ENCODE data around the gene F12.
A peak's percentile ranks its signal among the peaks of the same experiment; 100 is the strongest.

The F12 gene

DNA sequence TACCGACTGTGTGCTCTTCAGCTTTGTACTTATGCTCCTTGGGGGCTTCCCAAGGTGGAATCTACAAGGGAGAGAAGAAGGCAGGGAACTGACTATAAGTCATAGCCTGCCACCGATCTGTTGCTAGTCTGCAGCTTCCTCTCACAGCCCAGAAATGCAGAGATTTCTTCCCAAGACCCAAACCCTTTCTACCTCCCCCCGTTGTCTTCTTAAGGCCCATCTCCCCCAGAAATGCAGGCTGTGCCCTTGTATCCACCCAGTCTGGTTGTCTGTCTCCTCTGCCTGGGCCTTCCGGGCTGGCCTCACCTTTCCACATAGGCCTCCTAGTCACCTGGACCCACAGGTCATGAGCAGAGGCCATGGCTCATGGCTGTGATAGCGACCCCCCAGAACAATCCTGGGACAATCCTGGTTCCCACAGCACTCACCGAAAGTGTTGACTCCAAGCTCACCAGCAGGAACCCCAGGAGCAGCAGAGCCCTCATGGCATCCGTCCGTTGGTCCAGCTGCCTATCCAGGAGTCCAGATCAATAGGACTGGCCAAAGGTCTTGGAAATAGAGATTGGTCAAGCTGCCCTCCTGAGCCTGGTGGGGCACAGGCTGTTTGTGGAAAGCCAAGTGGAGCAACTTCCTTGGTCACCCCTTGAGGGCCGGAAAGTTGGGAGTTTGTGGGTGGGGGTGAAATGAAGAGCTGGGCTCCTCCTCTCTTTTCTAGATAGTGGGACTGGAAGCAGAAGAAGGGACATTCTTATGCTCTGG, at the start of gene F12:
Gene F12, minus strand, starts transcription at position 522 of the 759 bp plus-strand sequence. Its CDS starts 37 bp downstream, at position 485.
- FAIRE-seq = no peak

GRCh38 chr5:177458912-177459350, 49.6 kb upstream of the F12 start:
- FAIRE-seq = no peak

DNA sequence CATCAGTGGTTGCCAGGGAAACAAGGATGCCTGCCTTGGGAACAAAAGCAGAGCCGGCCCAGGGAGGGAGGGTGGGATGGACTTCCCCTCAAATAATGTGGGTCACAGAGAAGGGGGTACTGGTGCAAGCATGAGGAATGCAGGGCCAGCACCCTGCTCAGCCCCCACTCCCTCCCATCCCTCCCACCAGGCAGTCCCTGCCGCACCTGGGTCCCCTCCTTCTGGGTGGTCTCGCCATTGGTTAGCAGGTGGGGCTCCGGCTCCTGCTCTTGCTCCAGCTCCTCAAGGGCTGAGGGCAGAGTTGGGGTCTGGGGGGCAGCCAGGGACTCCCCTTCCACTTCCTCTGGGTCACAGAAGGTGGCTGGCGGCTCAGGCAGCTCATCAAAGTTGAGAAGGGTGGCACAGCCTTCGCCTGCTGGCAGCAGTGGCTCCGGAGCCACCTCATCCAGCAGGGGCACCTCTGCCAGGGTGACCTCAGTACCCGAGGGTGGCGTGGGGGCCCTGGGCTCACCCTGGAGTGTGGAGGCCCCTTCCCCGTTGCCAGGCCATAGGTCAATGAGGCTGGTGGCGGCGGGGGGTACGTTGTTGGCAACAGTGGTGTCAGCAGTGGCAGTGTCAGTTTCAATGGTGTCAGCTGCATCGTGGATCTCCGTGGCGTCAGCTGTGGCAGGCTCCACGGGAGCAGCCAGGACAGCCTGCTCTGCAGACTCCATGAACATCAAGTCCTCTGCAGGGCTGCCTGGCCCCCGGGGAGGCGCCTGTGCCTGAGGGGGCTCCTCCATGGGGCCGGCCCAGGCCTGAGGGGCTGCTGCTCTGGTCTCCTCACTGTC, 48.7 kb upstream of the F12 start:
- no peak for FAIRE-seq

- peak; percentile 96 for FAIRE-seq
Observed at GRCh38 chr5:177456976-177457851, 47.9 kb upstream of the F12 start.

GRCh38 chr5:177456591-177456964, 47.2 kb upstream of the F12 start:
- no peak for FAIRE-seq

- no peak for FAIRE-seq
Observed at GRCh38 chr5:177455661-177456590, 46.6 kb upstream of the F12 start.

- FAIRE-seq = no peak
Observed at GRCh38 chr5:177455036-177455660, 45.8 kb upstream of the F12 start.

GRCh38 chr5:177454397-177455035, 45.2 kb upstream of the F12 start:
- no peak for FAIRE-seq

DNA sequence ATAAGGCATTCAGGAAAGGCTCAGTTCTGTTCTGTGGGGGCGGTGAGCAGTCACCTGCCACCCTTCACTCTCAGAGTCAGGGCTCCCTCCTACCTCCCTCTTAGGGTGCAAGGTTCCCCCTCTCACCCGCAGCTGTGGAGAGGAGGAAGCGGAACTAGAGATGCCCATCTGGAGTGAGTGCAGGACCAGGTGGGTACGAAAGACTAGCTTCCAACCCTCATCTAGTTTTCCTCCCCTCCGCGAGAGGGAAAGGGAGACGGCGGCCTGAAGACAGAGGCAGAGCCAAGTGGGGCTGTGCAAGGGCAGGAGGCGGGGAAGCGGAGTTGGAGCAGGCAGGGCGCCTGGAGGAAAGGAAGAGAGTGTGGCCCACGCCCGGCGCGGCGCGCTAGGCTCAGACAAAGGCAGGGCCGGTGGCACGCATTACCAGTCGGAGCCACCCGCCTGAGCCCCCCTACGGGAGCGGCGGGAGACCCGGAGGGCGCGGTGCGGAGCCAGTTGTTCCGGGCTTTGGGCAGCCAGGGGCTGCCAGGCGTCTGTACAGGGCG, 44.6 kb upstream of the F12 start:
- no peak for FAIRE-seq

DNA sequence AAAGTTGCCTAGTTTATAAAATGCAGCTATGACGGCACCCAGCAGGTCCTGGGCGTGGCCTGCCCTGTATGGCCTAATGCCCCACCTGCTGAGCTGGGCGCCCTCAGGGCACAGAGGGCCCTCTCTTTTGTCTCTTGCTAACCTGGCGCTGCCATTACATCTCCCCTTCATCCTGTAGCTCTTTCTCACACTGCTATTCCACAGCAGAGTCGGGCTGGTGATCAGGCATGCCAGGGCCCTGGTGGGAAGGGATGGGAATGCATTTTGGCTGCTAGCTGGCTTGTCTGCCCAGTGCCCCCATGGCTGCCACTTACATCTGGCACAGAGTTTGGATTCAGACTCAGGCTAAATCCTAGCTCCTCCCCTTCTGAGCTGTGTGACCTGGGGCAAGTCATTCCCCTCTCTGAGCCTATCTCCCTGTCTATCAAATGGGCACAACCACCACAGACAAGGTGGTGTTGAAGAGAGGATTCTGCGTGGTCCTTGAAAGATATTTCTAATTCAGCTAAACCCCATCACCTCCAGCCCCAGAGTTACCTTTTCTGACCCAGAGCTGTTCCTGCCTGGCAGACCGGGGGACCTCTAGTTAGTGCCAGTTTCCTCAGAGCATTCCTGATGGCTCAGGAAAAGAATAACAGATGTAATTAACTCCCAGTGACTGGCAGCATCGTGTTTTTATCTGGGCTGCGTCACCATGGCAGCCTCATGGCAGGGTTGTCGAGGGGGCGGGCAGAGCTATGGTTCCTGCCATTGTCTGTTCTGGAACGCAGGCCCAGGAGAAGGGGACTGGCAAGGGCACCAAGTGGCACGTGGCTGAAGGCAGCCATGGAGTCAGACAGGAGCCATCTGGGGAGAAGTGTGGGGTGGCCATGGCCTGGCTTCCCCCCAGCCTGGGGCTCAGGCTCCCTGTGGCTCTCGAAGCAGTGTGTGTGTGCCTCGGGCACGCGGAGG, 43.6 kb upstream of the F12 start:
- FAIRE-seq = no peak

GRCh38 chr5:177450667-177451424, 41.5 kb upstream of the F12 start:
- FAIRE-seq = no peak

DNA sequence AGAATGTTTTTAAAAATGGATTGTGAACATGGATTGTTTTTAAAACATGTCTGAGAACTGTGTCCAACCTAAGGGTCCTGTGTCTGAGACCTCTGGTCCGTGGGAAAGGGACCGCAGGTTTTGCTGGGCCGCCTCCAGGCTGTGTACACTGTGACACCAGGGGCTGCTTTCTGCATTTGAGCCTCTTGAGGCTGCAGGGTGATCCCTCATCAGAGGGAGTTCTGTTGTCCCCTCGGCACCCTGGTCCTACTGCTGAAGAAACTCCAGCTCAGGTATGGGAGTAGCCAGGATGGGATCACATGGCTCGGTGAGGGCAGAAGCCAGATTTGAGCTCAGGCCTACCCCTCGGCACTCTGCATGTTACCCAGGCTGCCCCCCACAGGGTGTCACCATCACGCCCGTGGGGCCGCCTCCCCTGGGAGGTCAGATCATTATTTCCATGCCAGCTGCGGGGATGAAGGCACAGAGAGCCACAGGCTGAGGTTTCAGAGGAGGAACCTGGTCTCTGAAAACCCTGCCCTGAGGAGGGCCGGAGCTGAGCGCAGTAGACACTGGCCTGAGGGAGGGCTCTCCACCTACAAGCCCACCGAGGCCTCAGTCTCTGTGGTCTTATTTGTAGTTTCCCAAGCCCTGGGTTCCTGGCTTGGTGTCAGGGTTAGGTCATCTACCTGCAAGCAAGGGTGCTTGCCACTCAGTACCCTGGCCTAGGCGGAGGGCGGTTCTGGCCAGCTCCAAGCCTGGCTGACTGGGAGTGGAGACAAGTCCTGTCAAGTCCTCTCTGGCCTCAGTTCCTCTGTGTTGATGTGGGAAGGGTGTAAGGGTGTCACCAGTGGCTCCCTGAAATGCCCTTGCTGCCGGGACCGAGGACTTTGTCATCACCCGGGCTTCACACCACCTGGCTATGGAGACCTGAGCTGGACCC, 40.0 kb upstream of the F12 start:
- no peak for FAIRE-seq

DNA sequence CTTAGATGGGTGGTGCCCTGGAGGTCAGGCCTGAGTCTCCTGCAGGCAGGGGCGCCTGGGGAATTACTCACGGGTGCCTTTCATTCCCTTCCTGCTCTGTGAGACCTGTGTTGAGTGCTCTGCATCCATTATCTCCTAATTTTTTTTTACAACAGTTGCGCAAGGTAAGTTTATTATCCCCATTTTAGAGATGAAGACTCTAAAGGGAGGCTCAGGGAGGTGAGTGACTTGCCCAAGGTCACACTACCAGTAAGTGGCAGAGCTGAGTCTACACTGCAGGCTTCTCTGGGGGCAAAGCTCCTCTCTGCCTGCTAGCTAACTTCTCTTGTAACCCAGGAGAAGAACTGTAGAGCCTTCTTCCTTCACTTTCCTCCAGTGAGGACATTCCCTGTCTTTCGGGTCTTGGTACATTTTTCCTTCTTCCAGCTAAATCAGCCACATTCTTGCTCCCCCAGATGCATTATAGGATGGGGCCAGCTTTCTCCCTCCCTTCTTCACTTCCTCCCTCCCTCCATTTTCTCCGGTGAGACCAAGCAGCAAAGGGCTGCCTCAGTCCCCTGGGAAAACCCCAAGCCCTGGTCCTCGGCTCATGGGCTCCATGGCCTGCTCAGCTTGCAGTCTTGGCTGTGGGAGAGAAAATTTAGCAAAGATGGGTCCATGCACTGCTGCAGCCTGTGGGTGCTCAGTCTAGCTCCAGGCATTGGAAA, 39.0 kb upstream of the F12 start:
- FAIRE-seq = no peak

DNA sequence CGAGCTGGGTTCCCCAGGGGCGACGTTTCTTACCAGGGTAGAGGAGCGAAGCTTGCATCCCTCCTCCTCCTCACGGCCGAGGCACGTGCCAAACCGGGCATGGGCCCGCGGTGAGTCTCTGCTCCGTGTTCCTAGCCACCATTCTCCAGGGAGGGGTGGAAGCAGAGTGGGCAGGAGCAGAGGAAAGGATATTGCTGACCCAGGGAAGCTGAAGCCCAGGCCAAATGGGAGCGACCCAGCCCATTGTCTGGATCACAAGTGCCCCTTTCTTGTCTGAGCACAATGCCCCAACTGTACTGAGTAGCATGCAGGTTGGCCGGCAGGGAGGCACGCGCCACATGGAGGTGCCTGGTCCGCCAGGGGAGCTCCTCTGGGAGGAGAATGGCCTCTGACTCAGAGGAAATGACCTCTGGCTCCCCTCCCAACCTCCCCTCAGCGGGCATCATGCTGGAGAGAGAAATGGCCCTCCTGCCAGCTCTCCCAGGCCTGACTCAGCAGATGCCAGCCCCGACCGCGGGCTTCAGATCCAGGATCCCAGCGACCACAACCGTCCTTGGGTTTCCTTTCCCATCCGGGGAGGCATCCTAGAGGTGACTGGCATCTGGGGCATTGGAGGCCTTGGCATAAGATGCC, 38.4 kb upstream of the F12 start:
- peak; percentile 39 for FAIRE-seq

DNA sequence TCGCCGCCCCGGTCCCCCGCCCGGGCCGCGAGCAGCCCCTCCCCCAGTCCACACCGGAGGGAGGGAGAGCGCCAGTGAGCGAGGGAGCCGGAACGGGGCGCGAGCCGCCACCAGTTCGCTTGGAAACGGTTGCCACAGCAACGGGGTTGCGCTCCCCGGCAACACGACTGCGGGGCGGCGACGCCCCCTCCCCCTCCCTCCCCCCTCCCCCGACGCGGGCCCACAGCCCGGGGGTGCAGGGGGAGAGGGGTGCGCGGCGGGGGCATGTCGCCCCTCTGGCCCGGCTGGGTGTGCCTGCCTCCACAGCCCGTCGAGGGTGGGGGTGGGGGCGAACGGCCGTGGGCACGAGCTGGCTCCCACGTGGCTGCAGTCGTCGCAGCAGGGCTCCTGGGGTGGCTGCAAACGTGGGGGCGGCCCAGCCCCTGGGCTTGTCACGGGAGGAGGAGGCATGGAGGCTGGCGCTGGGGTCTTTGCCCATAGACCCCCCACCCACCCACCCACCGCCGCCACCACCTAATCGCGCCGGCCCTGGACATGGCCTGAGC, 37.8 kb upstream of the F12 start:
- FAIRE-seq = no peak
